Right ventricle myocardium inferior (tissue), 1 donor: Measurements from ENCODE around the gene PRKN. TPM values are rescaled to one million over a fixed set of nuclear protein-coding genes. Genes with fewer than 3 reads are reported as not detected.
"Not testable (repeated sequence)": the region's sequence is repeated elsewhere in the genome, so short reads cannot be mapped to it uniquely, and the experiment has no call there.

Experiments
- ATAC-seq: fragments of 200-7000 bp; cut with Tn5 transposase; one replicate; pipeline ENCODE4 v1.9.1; 2020; ENCODE audit warnings: mild to moderate bottlenecking, moderate library complexity
- DNase-seq: peaks from one replicate; pipeline ENCODE4 v3.0.0; 2021; ENCODE audit errors: missing footprints
- intact Hi-C: fragments of 100-400 bp; cut with DNase I; formaldehyde crosslinking; loops from one replicate; pipeline ENCODE4 v1.11.0; 2022
- total RNA-seq: library from RNA; stranded (reverse); fragmentation: NEBNext Ultra II Directional; extraction: Animal tissue kit (Norgen Biotek cat#: 25700); gene quantifications from one replicate; pipeline ENCODE4 v1.2.1, GENCODE V29; 2021
- donor health status: DM: no; HTN: yes; CAD: no; lungs with severe emphysema.

The PRKN gene
- total RNA-seq, 1 donor from 2014 or later, result 19.5 TPM

GRCh38 chr6:161542346-161542980 lies 1185.1 kb downstream of the PRKN start:
- no peak for ATAC-seq
- intact Hi-C loops, result no loop called here

GRCh38 chr6:161540532-161540931 lies 1187.0 kb downstream of the PRKN start:
- no peak for ATAC-seq
- intact Hi-C loops, result no loop called here
- DNase-seq, result no peak

More at GRCh38 chr6:161542346-161542980, 1185.1 kb downstream of the PRKN start:
- no peak for DNase-seq

GRCh38 chr6:161536224-161536630 lies 1191.3 kb downstream of the PRKN start:
- intact Hi-C loops, result no loop called here
- ATAC-seq (no peak), DNase-seq (no peak)

- ATAC-seq, result no peak
- intact Hi-C loops, result no loop called here
Measured at GRCh38 chr6:161534264-161534873, 1193.2 kb downstream of the PRKN start.

DNA sequence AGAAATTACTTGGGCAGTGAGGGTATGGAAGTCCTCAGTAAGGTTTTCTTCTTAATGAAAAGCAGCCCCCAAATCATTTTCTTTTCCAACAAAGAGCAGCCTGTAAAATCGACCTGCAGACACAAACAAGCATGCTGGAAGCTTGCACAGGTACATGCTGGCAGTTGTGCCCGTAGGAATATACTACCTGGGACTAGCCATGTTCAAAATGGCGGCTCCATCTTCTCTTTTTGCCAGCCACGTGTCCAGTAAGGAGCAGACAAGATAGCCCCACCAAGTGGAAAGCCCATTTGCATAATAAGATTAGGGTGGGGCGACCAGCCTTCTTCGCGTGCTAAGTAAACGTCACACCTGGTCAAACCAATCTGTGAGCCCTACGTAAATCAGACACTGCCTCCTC lies 1194.3 kb downstream of the PRKN start:
- intact Hi-C loops, result no loop called here
- DNase-seq (no peak), ATAC-seq (no peak)

More at GRCh38 chr6:161534264-161534873, 1193.2 kb downstream of the PRKN start:
- no peak for DNase-seq

DNA sequence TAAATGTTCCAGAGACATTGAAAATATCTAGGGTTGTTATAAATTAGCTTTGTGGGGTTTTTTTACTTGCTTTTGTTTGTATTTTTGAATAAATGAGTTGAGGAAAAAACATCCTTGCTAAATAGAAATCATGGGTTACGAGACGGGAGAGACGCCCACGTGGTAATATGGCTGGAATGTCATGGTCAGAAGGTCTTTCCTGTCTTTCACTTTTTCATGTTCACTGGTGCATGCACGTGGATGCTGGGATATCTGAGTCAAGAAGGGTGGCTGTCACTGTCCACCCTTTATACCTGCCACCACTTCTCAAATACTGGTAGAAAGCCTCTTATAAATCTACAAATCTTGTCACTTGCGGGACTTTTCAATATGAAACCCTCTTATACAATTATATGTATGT lies 1195.0 kb downstream of the PRKN start:
- no peak for DNase-seq
- no peak for ATAC-seq
- intact Hi-C loops, result no loop called here

DNA sequence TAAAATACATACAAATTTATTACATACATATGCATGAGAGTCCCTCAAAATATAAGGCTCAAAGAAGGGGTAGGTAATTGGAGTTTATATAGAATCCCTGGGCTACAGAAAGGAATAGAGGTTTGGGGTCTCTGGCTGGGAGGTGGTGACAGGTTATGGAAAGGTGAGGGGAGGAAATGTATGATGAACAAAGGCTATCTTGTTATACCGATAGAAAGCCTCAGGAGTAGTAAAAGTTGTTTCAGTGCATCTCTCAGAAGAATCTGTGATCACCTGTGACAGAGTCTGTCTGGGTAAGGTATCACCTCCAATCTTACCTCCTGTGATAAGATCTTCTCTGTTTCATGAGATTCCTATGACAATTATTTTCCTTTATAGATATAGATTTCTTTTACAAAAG lies 1200.8 kb downstream of the PRKN start:
- no peak for DNase-seq
- ATAC-seq, result no peak
- intact Hi-C loops, result no loop called here

DNA sequence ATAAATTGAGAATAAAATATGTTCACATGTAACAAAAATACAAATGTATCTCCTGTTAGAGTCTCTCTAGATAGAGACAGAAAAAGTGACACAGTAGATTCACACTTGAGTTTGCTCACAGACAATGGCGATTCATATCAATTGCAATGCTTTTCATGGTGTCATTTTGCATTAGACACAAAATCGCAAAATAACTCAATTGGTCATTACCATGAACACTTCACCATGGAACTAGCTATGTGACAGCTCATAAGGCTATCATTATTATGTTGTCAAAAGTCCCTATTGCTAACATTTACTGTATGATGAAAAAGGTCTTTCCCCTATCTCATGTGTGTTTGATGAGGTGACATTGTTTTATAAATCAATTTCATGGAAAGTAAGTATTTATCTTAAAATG lies 1204.2 kb downstream of the PRKN start:
- intact Hi-C loops, result no loop called here
- ATAC-seq, result no peak

DNA sequence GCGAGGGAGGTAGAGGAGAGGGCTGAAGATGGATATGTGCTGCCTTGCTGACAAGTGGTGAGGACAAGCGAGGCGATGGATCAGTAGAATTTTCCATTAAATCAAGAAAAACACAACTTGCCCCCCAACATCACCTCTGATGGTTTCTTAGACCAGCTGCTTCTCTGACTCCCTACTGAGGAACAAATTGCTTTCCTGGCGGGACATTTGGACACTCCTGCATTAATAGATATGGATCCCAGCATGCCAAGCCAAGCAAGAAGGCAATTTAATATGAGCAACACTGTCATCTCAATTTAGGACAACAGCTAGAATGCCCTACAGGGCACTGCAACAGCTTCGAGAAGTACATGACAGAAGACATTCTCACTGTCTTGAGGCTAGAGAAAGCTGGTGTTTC lies 1205.3 kb downstream of the PRKN start:
- intact Hi-C loops, result no loop called here
- no peak for DNase-seq
- ATAC-seq, result no peak

More for the DNA sequence above, 1204.2 kb downstream of the PRKN start:
- DNase-seq, result no peak

GRCh38 chr6:161511447-161512095 lies 1216.0 kb downstream of the PRKN start:
- intact Hi-C loops, result no loop called here
- DNase-seq, result no peak
- no peak for ATAC-seq

GRCh38 chr6:161508341-161508740 lies 1219.2 kb downstream of the PRKN start:
- no peak for ATAC-seq
- no peak for DNase-seq
- intact Hi-C loops, result no loop called here

DNA sequence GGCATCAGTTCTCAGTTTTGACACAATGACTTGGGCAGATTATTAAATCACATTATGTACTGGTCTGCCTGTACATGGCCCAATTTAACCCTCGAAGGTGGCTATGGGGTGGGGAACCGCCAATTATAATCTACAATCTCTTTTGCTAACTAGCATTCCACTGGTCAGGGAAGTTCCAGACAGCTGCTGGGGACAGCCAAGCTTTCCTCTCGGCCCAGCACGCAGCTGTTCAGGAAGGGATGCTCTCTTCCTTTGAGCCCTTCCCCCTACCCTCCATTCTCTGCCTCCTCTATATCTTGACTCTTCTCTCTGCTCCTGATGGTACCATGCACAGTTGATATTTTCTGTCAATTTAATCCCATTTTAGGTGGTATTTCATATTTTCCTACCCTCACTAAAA lies 1220.2 kb downstream of the PRKN start:
- DNase-seq (no peak), ATAC-seq (no peak)
- intact Hi-C loops, result no loop called here

GRCh38 chr6:161503570-161503969 lies 1224.0 kb downstream of the PRKN start:
- intact Hi-C loops, result no loop called here
- DNase-seq (no peak), ATAC-seq (no peak)

- intact Hi-C loops, result loop anchor here (1.0 kb wide), 1 partner anchor 81 kb away; no protein-coding TSS in a partner anchor
- DNase-seq, result no peak
- ATAC-seq, result no peak
Measured at GRCh38 chr6:161498881-161499280, 1228.7 kb downstream of the PRKN start.

DNA sequence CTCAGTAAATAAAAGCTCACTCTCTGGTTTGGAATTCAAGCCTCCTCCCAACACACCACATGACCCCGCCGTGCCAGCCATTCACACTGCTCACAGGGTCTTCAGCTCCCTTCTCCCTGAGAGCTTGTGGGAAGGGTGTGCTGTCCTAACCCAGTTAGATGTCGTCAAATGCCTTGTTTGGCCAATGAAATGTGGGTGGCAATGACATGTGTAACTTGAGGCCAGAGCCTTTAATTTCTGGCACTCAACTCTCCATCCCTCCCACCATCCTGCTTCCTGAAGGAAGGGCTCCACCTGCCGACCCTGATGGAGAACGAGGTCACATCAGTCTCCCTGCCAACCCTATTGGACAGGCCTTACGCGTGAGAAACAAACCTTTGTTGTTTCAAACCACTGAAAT lies 1229.2 kb downstream of the PRKN start:
- peak; percentile 55 for ATAC-seq
- no peak for DNase-seq
- intact Hi-C loops, result loop anchor here (1.0 kb wide), 1 partner anchor 80 kb away; no protein-coding TSS in a partner anchor

DNA sequence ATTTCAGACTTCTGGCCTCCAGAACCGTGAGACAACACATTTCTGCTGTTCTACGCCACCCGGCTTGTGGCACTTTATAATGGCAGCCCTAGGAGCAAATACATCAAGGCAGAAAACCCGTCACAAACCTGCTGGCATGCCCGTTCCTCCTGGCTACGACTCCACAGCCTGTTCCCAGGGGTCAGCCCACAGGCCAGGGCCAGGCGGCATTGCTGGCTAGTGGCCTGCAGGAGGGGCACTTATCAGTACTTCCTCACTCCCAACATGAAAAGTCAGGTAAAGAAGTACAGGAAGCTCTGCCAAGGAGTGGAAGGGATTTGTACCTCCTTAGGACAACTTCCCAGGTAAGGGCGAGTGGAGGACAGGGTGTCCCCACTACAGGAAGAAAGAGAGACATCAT lies 1230.6 kb downstream of the PRKN start:
- intact Hi-C loops, result no loop called here
- no peak for ATAC-seq

GRCh38 chr6:161496271-161496670 lies 1231.3 kb downstream of the PRKN start:
- intact Hi-C loops, DNase-seq, ATAC-seq: not testable (repeated sequence)

More for the DNA sequence above, 1230.6 kb downstream of the PRKN start:
- no peak for DNase-seq

DNA sequence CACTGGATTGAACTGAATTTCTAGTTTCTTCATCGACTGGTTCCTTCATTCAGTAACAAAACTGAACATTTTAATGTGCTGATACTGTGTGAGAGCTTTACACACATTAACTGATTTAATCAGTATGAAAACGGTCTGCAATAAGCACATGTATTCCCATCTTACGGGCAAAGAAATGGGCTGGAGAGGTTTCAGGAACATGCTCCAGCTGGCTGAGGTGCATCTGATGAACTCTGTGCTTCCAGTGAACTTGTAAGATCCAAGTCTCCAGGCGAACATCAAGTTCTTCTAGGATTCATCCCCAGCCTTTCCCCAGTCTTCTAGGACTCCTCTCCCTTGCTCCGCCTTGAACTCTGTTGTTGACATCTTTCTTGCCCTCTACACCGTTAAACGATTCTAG lies 1233.0 kb downstream of the PRKN start:
- ATAC-seq (no peak), DNase-seq (no peak)
- intact Hi-C loops, result no loop called here

GRCh38 chr6:161493576-161494118 lies 1233.9 kb downstream of the PRKN start:
- ATAC-seq, result no peak
- intact Hi-C loops, result no loop called here
- no peak for DNase-seq
